GM19099 (cell line): Measurements from ENCODE around the gene RTL1.

Experiments
- POLR2A ChIP-seq: IDR thresholded peaks from 3 replicates; pipeline ENCODE4 v1.6.1; 2011; ENCODE audit warnings: low read depth; ENCODE audit not compliant: insufficient read length; ENCODE audit errors: extremely low read depth

The RTL1 gene

DNA sequence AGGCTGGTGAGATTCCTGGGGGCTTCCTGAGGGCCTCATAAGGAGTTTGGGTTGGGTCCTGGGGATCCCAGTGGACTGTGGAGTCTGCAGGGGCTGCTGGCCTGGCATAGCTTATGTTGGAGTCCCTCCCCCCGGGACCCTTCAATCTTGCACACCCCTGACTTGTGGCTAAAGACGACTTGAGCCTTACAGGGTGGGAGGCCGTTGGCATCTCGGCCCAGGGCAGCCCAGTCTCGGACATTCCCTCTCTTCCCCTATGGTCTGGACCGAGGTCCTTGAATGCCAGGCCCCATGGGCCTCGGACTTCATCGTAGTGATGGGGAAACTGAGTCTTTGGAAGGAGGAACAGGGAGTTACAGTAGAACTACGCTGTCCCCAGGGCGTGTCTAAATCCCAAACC is 12.5 kb downstream of the RTL1 start:
- TF ChIP-seq POLR2A = no peak

DNA sequence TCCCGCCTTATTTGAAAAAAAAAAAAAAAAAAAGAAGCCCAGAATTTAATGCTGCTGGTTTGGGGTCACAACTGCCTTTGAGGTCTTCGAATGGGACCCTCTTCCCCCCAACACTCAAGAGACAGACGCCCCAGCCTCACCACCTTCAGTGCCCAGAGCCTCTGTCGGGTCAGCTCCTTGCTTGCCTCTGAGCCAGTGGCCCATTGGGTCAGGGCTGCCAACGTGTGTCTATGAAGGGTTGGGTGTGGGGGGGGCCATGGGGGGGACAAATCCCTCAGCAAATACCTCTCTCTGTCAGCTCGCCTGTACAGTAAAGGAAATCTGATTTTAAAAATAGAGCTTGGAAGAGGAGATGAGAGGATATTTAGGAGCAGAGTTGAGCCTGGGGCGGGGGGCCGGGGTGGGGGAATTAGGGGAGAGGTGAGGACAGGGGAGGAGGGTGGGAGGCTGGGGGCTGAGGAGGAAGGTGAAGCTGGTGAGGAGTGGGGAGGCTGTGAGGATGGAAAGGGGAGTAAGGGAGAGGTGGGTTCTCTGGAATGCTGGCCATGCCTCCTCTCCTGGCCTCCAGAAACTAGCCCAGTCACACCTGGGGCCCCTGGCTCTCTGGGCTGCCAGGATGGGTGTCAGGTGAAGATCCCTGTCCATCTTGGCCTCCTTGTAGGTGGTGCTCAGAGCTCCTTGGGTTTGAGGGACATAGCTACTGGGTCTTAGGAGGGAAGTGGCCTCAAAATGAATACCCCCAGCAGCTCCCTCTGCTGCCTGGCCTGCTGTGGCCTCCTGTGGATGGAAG is 13.3 kb downstream of the RTL1 start:
- TF ChIP-seq POLR2A = no peak

DNA sequence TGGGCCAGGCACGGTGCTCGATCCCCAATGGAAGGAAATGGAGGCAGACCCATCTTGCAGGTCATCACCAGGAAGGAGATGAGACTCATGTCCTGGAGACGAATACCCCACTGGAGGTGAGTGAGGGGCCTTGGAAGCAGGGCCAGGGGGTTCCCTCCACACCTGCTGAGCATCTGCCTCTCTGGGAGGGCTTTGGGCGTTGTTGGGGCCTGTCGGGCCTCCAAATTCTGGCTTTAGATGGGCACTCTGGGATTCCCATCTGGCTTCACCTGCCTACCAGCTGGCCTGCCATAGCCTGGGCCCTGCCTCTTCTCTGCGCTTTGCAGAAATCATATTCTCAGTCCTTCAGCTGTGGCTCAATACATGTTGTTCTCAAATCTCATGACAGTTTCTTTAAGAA is 13.9 kb downstream of the RTL1 start:
- TF ChIP-seq POLR2A = no peak

DNA sequence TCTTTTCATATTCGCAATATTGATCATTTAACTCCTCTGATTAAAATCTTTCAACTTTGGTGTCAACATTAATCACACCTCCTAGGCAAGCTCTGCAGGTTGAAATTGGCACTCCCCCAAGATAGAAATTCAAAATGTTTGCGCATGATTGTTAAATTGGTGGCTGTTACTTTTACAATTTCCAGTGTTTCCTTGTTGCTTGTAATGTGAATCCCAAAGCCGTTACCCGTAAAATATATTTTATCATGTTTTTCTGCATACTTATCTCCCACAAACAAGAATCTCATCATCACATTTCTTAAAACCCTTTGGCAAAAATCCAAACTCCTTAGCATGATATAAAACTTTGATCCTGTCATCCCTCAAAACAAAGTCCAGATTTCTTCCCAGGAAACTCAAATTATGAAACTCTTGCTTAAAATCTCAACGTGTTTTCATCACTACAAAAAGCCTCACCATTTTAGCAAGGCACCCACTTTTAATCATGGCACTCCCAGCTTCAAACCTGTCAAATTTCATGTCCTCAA is 14.7 kb downstream of the RTL1 start:
- TF ChIP-seq POLR2A = no peak

DNA sequence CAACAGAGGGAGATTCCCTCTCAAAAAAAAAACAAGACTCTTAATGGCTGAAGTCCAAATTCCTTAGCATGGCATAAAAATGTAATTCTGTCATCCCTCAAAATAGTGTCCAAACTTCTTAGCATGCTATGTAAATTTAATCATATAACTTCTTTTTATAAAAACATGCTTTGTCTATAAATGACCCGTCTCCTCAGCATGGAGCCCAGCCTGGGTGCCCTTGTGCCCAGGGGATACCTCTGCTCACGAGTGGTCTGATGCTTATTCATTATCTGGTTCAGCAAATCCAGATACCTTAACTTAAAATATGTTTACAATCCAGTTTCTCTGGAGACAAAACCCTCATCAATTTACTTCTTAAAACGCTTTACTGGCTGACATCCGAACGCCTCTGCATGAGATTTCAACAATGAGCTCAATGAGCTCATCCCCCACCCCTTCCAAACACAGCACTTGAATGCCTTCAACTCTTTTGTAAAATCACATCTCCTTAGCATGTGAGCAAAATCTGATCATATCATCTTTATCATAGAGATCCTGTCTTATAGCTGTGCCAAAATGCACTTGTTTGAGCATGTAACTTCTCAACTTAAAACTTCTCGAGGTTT is 15.7 kb downstream of the RTL1 start:
- TF ChIP-seq POLR2A = no peak

DNA sequence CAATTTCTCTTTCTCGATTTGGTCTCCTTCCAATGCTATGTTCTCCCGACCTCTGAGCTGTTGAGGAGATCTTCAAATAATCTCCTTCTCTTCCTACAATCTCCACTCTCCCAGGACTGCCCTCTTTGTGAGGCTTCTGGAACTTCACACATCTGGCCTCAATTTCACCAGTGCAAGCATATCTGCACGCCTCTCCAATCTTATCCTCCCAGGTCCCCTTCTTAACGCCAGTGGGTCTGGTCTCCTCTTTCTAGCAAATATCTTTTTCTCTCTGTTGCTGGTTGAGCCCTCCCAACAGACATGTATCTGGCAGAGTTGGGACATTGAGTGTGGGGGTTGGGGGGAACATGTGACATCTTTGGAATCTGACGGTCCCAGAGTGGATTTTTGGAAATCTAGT is 17.9 kb downstream of the RTL1 start:
- no peak for TF ChIP-seq POLR2A

DNA sequence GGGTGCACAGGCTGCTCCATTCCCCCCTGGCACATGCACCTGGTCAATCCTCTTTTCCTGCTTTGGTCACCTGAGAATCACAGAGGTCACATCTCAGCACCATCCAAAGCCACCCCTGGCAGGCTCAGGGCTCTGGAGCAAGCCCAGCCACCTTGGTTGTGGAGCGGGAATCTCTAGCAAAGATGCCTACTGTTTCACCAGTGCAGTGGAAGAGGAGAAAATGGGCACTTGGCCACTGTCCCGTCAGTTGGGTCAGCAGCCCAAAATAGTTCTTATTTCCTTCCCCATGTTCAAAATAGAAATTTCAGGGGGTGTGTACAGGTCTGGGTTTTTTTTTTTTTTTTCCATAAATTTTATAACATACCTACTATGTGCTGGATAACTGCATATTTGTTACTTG is 18.3 kb downstream of the RTL1 start:
- TF ChIP-seq POLR2A = no peak

DNA sequence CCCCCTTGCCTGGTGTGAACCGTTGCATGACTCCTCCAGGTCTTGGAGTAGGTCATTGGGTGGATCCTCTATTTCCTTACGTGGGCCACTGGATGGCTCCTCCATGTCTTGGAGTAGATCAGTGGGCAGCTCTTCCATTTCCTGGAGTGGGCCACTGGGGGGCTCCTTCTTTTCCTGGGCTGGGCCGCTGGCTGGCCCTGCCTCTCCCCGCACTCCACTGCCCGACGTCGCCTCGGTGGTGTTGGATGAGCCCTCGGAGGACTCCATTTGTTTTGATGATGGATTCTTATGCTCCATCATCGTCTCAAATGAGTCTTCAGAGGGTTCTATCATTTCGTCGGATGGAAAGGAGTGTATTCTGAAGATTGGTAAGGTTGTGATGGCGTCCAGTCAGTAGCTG is 19.1 kb downstream of the RTL1 start:
- no peak for TF ChIP-seq POLR2A

DNA sequence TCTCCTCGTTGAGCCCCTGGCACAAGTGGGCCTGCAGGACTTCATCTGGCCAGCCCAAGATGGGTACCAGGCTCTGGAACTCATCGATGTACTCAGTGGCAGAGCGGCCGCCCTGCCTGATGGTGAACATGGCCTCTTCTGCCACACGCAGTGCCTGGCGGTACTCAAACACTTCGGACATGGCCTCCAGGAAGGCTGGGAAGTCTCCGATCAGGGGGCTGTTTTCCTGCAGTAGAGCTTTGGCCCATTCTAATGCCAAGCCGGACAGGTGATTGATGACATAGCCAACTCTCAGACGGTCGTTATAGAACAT is 19.8 kb downstream of the RTL1 start:
- no peak for TF ChIP-seq POLR2A

DNA sequence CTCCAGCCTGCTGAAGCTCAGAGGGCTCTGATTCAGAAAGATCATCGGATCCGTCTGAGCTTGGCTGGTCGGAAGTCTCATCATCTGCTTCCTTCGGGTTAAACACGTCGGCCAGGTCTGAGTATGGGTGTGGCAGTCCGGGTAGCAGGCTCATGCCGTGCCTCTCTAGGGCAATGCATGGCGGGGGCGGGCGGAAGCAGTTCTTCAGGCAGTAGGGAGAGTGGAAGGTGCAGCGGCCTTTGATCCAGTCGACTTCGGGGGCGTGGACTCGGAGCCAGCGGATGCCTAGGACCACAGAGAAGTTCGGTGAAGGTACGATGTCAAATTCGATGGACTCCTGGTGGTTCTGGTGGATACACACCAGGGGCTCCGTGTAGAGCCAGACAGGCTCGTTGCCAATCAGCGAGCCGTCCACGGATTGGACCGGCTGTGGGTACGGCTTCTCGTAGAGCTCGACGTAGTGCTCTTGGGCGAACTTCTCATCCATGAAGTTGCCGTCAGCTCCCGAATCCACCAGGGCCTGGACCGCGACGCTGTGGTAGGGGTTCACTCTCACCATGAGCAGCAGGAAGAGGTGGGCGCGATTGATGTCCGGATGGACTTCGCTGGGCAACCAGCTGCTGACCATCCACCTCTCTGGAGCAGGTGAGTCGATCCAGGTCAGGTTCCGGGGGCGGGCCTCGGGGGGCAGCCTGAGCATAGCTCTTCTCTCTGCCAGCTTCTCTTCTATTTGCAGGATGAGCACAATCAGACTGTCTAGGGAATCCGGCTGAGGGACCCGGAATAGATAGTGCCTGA is 20.3 kb downstream of the RTL1 start:
- TF ChIP-seq POLR2A = no peak

DNA sequence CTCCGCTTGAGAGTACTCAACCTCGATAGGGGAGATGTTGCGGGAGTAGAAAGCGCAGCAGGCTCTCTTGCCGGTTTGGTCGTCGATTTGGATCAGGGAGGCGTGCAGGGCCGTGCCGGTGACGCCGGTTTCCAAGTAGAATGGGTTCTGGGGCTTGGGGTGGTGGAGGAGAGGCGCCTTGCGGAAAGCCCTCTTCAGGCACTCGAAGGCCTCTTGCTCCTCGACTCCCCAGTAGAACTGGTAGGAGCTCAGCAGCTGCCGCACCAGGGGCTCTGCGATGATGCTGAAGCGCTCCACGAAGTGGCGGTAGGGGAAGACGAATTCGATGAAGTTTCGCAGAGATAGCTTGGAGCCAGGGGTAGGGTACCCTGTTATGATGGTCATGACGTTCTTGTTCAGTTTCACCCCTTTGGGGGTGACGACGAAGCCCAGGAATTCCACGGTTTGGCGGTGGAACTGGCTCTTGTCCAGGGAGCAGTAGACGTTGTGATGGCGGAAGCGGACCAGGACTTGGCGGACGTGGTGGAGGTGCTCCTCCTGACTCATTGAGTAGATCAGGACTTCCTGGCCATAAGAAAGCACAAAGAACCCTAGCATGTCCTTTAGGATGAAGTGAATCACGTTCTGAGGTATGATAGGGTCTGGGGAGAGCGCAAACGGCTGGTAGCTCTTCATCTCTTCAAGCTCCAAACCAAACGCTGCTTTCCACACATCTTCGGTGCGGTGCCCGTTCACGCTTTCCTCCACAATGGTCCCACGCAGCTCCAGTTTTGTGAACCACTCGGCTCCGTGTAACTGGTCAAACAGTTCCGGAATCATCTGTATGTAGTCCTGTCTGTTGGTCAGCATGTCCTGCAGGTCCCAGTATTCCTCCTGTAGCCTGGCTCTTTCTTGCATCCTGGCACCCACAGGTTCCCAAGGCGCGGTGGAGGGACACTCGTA is 21.2 kb downstream of the RTL1 start:
- no peak for TF ChIP-seq POLR2A

DNA sequence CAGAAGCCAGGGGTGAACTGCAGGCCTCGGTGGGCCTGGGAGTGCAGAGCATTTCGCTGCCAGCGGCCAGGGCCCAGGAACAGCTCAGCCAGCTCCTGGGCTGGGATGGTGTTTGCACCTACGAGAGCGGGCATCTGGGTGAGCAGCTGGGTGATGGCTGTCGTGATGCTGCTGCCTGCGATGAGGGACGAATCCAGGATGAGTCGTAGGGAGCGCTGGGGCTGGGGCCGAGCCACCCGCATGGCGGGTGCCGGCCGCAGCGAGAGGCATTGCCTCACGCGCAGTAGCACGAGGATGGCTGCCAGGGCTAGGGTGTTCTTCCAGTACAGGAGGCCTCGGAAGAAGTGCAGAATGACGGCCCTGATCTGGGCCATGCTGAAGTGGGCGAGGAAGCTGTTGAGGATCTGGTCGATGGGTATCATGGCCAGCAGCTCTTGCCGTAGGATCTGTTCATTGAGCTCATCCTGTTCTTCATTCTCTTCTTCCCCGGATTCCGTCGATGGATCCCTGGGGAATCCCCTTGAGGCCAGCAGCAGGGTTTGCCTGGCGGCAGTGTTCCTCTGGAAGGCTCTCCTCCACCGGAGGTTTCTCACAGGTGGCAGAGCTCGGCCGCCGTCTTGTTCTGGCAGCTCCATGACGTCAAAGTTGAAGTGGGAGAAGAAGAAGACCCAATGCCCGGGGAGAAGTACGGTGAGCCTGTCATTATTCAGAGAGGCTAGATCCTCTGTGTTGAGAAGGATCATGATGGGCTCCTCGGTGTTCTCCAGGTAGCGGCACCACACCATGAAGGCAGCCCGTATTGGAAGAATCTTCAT is 22.1 kb downstream of the RTL1 start:
- no peak for TF ChIP-seq POLR2A

DNA sequence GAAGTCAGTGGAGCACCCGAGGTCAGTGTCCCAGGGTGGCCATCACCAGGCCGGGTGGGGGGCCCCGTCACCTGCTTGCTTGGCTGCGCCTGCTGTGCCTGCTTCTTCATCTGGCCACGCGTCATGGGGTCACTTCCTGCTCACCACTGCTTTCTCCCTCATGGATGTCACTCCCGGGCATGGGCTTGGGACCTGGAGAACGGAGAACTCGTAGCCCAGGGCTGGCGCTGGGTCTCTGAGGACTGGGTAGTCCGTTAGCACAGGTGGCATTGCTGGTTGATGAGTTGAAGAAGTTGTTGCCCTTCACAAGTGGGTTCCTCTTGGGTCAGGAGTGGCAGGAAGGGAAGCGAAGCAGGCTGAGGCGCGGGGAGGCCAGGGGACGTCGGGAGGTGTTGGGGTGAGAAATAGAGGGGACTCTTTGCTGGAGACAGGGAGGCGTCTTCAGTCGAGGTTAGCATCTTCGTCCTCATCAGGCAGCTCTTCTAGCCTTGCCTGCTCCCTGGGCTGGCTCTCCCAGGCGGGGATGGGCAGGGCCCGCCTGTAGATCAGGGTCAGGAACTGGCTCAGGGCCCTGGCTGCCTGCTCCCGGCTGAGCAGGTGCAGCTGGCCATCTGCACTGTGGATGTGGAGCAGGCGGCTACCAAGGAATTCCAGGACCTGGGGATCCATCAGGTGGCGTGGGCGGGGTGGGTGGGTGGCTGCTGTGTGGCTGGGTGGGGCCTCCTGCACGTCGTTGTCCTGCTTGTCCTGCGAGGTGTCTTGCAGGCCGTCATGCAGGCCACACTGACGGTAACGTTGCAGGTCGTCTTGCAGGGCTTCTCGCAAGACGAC is 23.0 kb downstream of the RTL1 start:
- TF ChIP-seq POLR2A = no peak

DNA sequence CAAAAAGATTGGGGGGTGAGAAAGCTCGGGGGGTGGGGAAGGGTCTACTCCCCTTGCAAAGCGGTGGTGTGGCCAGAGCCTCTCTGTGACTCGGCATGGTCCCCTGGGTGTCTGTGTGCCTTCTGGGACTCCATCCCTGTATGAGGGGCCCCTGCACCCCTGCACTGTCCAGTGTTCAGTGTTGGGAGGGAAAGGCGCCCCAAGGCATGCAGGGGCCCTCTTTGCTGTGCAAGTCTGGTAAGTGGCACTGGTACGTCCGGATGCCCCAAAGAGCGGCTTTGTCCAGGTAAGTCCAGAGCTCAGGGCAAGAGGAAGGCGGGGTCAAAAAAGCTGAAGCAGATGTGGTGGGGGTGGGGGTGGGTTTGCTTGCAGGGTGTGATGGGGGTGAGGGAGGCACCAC is 23.7 kb downstream of the RTL1 start:
- no peak for TF ChIP-seq POLR2A

DNA sequence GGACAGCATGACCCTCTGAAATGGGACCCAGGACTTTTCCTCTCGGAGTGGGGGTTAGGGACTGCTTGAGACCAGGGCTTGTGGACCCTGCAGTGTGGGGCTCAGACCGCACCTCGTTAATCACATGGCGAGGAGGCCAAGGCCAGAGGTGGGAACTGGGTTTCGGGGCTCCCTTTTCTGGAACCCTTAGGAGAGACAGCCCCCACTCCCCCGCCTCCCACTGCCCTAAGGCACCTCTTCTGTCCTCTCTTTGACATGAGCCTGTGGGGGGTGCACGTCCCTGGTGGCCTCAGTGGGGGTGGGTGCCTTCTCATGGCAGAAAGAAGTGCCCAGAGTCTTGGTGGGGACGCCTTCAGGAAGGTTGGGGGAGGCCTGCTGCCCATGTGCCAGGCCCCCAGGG is 24.3 kb downstream of the RTL1 start:
- no peak for TF ChIP-seq POLR2A
